T follicular helper cell (primary cell): ENCODE results near the gene TBC1D14.

ENCODE experiments used
- DNase-seq: peaks from one replicate; pipeline ENCODE4 v3.0.0-alpha.2; 2020; ENCODE audit warnings: low read depth

Gene TBC1D14

GRCh38 chr4:6951880-6952381 is 42.3 kb downstream of the TBC1D14 start:
- no peak for DNase-seq

GRCh38 chr4:6953751-6954380 is 44.2 kb downstream of the TBC1D14 start:
- DNase-seq, result no peak

GRCh38 chr4:6955261-6955911 is 45.8 kb downstream of the TBC1D14 start:
- DNase-seq, result no peak

DNA sequence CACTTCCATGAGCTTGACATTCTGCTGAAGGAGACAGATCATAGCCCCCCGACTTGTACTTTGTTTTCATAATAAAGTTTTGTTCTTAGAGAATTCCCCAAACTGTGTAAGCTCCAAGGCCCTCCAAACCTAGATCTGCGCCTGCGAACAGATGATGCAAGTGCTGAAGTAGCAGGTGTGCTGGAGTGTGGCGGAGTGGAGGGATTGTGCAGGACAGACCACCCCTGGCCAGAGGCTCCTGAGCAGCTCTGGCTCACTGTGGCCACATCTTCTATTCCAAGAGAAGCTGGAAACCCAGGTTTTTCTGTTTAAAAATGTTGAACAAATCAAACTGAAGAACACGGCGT is 46.4 kb downstream of the TBC1D14 start:
- DNase-seq, result no peak

DNA sequence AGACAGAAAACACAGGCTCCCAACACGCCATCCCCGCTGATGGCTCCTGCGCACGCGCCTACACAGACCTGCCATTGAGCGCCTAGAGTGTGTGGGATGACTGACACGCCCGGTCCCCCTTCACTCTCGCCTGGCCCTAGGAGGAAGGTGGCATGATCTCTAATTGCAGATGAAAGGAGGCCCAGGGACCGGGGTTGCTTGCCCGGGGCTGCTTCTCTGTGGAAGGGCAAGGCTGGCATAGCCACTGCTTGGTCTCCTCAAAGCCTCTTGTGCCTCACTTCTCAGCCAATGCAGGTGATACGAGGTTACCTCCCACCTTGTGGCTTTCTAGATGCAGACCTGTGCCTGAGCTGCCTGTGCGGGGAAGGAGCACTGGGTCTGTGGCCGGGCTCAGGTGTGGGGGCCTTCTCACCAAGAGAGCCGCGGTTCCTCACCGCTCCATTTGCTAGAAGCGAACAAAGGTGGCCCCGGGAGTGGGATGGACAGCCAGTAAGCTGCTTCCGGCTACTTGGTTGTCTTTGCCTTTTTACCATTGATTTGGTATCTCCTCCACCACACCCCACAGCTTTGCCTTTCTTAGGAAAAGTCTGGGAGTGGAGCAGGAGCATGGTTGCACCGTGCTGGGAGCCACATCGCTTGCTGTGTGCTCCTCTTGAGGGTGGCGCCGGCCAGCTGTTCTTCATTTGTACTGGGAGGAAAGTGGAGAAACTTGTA is 47.0 kb downstream of the TBC1D14 start:
- no peak for DNase-seq

DNA sequence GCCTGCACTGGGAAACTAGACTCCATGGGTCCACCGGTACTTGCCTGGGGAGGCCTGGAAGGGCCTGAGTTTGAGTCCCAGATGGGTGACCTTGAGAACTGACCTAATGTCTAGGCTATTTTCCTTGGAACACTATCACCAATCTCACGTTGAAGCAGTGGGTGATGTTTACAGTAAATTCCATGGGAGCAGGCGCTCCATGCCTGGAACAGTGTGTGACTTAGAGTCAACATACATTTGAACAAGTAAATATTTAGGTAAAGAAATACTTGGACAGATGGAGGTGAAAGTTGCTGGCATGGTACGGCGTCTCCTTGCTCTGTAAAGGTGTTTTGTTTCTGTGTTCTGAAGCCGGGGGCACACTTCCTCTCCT is 47.5 kb downstream of the TBC1D14 start:
- DNase-seq, result no peak

- DNase-seq, result no peak
These were observed 48.4 kb downstream of the TBC1D14 start for GRCh38 chr4:6957994-6958393.

DNA sequence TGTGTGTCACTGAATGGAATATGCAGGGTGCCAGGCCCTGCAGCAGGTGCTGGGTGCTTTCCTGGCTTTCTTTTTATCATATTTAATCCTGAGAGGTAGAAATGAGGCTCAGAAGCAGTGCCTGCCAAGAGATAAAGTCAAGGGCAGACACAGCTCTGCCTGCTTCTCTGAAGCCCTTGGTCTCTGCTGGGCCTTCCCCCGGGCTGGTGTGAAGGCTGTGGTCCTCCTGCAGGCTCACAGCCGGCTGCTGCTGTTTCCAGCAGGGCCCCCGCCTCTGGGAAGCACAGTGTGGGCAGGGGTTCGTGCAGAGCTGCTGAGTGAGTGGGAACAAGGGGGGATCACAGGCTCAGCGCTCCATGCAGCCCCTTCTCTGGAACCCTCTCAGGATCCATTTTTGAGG is 49.6 kb downstream of the TBC1D14 start:
- DNase-seq, result no peak

- DNase-seq, result no peak
These were observed 50.5 kb downstream of the TBC1D14 start for GRCh38 chr4:6960154-6960553.

DNA sequence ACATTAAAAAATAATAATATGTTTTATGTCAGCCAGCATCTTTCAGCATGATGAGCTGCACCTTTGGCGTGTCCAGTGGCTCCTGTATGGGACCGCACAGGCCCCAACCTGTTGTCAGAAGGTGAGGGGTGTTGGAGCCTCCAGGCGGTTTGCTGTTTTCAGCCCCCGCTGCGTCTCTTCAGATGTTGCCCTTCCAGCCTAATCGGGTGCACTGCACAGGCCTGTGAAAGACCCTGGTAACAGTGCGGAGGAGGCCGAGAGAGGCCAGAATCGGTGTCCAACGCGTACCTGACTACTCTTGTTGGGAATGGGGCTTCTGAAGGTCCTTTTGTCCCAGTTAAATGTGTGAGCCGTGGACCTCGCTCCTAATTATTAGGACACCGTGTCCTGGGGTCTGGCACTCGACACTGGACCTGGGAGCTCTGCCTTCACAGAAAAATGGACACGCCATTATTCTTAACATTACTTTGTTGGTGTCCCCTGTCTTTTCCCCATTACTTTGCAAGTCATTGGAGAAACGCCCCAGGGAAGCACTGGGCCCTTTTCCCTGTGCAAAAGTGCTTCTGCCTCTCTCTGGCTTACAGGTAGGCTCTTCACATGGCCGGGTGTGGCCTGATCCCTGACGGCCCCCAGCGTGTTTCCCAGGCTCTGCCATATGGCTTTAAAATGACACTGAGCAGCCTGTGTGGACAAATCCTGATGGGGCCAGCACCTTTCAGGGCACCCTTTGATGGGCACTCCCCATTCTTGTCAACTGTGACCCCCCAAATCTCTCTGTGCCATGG is 51.2 kb downstream of the TBC1D14 start:
- no peak for DNase-seq

GRCh38 chr4:6961496-6962210 is 52.0 kb downstream of the TBC1D14 start:
- no peak for DNase-seq

DNA sequence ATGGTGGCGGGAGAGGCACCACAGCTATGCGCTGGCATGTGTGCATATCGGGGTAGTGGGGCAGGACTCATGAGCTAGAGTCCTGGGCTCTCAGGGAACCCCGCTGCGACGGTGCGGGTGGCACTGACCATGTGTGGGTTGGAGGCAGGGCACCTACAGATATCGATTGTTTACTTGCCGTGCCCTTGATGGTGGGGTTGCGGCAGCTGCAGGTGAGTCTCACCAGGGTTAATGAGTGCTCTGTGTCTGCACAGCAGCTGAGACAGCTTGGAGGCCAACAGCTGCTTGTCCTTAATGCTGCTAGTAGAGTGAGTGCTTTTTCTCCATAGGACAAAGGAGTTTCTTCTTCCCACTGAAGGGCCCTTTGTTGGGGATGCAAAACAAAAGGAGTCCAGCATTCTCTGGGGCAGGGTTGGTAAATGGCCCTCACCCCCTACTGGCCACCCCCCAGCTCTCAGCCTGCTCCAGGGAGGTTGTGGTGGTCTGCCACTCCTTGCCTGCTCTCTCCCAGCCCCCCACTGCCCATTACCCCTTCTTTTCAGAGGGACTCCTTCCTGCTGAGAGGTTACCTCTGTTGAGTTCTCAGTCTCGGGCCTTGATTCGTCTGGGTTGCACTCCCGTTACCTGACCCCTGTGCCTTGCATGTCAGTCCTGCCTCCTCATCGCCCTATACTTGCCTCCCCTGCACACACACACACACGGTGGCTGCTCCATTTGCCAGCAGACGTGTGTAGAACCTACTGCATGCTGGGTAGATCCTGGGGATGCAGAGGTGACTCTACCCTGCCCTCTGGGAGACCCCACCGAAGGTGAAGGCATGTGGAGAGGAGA is 52.8 kb downstream of the TBC1D14 start:
- DNase-seq, result no peak

DNA sequence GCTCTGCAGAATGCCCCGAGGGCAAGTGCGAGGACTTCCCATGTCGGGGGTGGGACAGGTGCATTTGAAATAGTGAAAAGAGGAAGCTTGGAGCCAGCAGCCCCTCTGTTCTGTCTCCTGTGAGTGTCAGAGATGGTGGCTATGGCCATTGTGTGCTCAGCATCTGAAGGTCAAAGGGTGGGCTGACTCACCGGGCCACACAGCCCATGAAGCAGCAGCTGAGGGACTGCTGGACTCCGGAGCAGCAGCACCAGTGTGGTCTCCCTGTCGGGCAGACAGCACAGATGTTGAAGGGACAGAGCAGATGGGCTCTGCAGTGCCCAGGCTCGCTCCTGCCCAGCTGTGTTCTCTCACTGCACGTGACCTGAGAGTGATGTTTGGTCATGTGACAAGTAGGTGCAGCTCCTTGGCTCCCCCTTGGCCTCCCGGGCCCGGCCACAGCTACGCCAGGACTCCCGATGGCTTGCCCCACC is 53.5 kb downstream of the TBC1D14 start:
- DNase-seq, result no peak

DNA sequence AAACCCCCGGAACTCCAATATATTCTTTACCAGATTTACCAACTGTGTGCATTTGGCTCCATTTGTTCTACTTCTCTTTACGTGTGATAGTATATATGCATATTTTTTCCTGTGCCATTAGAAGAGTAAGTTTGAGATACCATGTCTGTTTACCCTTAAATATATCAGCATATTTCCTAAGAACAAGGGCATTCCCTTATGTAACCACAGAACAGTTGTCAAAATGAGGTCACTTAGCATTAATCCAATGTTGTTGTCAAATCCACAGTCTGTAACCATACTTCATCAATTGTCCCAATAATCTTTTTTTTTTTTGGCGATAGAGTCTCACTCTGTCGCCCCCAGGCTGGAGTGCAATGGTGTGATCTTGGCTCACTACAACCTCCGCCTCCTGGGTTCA is 55.2 kb downstream of the TBC1D14 start:
- DNase-seq, result no peak

- DNase-seq, result no peak
These were observed 55.7 kb downstream of the TBC1D14 start for GRCh38 chr4:6965329-6965728.

GRCh38 chr4:6967846-6968340 is 58.3 kb downstream of the TBC1D14 start:
- DNase-seq, result no peak

- no peak for DNase-seq
These were observed 58.9 kb downstream of the TBC1D14 start for GRCh38 chr4:6968496-6968895.

DNA sequence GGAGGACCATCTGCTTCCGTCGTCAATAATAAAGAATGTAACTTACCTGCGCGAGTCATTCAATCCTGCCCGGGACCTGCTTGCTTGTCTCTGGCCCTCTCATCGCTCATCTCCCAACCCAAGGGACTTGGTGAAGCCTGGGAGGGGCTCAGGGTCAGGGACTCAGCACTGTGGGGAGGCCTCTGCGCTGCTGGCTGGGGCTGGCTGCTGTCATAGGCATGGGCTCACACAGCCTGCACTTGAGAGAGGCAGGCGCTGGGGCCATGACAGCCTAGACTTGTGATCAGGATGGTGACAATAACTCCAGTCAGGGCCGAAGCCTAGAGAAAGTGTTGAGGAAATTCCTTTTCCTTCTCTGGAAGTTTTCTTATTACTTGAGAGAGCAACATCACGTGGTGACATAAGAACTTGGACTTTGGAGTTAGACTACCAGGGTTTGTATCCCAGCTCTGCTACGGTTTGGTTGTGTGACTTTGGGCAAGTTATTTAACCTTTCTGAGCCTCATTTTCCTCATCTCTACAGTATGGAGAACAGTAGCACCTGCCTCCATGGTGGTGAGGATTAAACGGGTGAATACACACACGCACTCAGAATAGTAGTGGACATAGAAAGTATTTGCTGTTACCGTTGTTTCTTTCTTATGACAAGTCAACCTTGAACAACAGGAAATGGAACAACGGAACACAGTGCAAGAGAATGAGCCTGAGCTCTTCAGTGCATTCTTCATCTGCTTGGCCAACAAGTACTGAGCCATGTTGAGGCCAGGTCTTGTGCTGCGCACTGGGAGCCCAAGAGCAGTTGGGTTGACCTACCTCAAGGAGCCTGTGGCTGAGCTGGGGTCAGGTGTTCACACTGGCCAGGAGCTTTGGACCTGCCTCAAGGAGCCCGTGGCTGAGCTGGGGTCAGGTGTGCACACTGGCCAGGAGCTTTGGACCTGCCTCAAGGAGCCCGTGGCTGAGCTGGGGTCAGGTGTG is 60.5 kb downstream of the TBC1D14 start:
- no peak for DNase-seq
